ENCODE measurements around the gene RIPOR3. TPM values are rescaled to one million over a fixed set of nuclear protein-coding genes. Genes with fewer than 3 reads are reported as not detected.
"Not testable (repeated sequence)": the region's sequence is repeated elsewhere in the genome, so short reads cannot be mapped to it uniquely, and the experiment has no call there.

Gene RIPOR3
- total RNA-seq, 1 donor from 2014 or later, result 8.1 TPM

GRCh38 chr20:50577175-50578018 is 113.9 kb downstream of the RIPOR3 start:
- ATAC-seq (ENCODE audit: poor library complexity), result peak; percentile 82
- intact Hi-C loops (cut with DNase I), result loop anchor here (5.0 kb wide), 2 partner anchors 100 to 390 kb away; no protein-coding TSS in a partner anchor
- peak; percentile 85 for DNase-seq

DNA sequence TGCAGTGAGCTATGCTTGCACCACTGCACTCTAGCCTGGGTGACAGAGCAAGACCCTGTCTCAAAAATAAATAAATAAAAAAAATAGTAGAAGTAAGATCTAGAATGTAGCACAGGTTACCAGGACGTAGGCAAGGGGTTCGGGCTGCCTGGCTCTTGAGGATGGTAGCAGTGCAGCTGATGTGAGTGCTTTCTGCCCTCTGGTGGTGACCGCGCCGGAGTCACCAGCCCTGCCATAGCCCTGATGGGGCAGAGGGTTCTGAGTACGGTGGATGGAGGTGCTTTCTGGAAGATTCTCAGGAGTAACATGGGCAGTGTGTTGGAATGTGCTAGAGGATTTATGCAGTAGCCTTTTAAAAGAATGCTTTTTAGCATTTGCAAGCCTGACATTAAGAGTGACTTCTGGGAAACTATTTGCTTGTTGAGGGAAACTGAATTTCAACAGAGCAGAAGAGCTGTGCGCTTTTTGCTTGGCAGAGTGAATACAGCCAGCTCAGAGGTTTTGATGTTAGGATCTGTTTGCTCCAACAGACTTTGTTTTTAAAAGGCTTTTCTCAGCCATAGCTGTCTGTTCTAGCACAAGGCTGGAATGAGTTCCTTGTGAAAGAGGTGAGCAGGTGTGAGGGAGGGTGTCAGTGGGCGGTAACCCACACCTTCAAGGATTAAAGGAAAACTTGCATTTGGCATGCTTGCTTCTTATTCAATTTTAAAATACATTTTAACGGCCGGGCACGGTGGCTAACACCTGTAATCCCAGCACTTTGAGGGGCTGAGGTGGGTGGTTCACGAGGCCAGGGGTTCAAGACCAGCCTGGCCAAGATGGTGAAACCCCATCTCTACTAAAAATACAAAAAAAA is 115.2 kb downstream of the RIPOR3 start:
- DNase-seq (peak; percentile 82), ATAC-seq (ENCODE audit: poor library complexity) (peak; percentile 64)
- intact Hi-C loops (cut with DNase I), result loop anchor here (5.0 kb wide), 2 partner anchors 99 to 389 kb away; no protein-coding TSS in a partner anchor

DNA sequence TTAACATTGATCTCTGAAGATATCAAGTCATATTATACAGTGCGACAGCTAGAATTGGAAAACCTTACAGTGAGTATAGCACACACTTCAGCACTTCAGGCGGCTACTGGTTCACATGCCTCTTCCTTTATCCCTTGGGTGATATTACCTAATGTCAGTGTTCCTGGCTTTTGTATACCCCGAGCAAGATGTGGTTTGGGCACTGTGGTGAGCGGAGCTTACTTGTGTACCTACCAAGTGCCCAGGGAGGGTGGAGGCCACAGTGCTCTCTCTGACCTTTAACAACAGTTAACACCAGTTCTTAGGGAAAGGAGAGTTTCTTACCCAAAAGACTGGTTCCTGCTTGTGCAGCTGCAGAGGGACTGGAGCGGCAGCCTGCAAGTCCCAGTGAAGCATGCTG is 116.8 kb downstream of the RIPOR3 start:
- ATAC-seq (ENCODE audit: poor library complexity) (no peak), DNase-seq (no peak)
- intact Hi-C loops (cut with DNase I), result loop anchor here (5.0 kb wide), 1 partner anchor 62 kb away; the partner anchor contains the start of gene PTPN1

- no peak for ATAC-seq (ENCODE audit: poor library complexity)
- intact Hi-C loops (cut with DNase I), result loop anchor here (5.0 kb wide), 1 partner anchor 62 kb away; the partner anchor contains the start of gene PTPN1
- DNase-seq, result no peak
Measured at GRCh38 chr20:50574108-50574507, 117.2 kb downstream of the RIPOR3 start.

DNA sequence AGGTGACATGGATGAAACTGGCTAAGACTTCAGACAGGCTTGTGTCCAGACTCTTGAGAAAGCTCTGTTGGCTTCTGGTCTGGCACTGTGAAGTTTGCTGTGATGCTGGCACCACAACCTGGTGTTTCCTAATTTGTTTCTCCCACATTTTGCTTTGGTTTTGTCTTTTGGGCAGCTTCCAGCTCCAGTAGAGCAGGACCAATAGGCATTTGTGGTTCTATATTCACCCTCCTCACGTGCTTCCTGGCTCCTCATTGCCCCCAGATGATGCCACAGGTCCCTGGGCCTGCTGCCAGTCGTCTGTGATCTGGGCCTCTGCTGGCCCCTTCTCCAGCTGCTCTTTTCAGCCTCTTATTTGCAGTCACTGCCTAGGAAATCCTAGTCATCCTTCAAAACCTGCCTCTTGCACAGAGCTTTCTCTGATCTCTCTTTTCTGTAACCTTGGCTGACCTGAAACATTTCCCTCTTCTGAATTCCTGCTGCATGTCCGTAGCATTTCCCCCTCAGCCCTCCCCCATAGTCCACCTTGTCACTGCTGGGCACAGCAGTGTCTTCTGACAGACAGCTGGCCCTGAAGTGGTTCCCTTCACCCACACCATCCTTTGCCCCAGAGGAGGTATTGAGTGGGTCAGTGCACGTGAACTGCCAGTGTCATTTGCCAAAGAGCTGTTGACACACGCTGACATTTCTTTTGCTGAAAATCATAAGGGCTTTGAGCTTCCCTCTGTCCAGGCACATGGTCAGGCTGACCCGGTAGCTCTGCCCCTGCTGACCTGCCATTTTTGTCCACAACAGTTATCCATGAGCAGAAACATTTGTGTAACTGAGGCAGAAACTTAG is 118.2 kb downstream of the RIPOR3 start:
- DNase-seq (peak; percentile 68), ATAC-seq (ENCODE audit: poor library complexity) (peak; percentile 47)
- intact Hi-C loops (cut with DNase I), result loop anchor here (5.0 kb wide), 1 partner anchor 61 kb away; the partner anchor contains the start of gene PTPN1

GRCh38 chr20:50571466-50571865 is 119.9 kb downstream of the RIPOR3 start:
- ATAC-seq (ENCODE audit: poor library complexity), result no peak
- intact Hi-C loops (cut with DNase I), result loop anchor here (5.0 kb wide), 1 partner anchor 59 kb away; the partner anchor contains the start of gene PTPN1
- no peak for DNase-seq

- DNase-seq (no peak), ATAC-seq (ENCODE audit: poor library complexity) (peak; percentile 34)
- intact Hi-C loops (cut with DNase I), result loop anchor here (5.0 kb wide), 1 partner anchor 58 kb away; the partner anchor contains the start of gene PTPN1
Measured at GRCh38 chr20:50569864-50570836, 121.2 kb downstream of the RIPOR3 start.

DNA sequence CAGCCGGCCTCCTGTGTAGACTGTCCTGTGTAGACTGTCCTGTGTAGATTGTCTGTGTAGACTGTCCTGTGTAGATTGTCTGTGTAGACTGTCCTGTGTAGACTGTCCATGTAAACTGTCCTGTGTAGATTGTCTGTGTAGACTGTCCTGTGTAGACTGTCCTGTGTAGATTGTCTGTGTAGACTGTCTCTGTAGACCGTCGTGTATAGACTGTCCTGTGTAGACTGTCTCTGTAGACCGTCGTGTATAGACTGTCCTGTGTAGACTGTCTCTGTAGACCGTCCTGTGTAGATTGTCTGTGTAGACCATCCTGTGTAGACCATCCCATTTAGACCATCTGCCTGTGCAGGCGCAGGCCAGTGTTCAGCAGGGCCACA is 121.9 kb downstream of the RIPOR3 start:
- intact Hi-C loops (cut with DNase I); DNase-seq; ATAC-seq (ENCODE audit: poor library complexity): not testable (repeated sequence)

DNA sequence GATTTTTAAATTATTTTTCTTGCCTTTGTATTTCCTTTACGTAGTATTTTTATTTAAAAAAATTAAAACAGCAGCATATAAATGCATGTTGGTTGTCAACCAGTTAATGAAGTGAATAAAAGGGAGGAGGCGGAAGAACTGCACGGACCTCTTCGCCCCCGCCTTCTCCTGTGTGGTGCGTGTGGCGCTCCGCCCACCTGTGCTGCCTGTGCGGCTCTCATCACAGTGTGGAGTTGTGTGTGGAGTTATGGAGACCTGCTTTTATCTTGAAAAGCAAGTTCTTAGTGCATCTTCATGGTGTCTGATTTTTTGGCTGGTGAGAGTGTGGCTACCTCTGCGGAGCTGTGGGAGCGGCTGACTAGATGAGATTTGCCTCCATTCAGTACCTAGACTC is 122.8 kb downstream of the RIPOR3 start:
- intact Hi-C loops (cut with DNase I), result no loop called here
- DNase-seq (no peak), ATAC-seq (ENCODE audit: poor library complexity) (no peak)

- DNase-seq (no peak), ATAC-seq (ENCODE audit: poor library complexity) (no peak)
- intact Hi-C loops (cut with DNase I), result no loop called here
Measured at GRCh38 chr20:50567860-50568548, 123.3 kb downstream of the RIPOR3 start.

GRCh38 chr20:50565871-50566270 is 125.5 kb downstream of the RIPOR3 start:
- no peak for DNase-seq
- peak; percentile 16 for ATAC-seq (ENCODE audit: poor library complexity)
- intact Hi-C loops (cut with DNase I), result no loop called here

- no peak for ATAC-seq (ENCODE audit: poor library complexity)
- DNase-seq, result no peak
- intact Hi-C loops (cut with DNase I), result no loop called here
Measured at GRCh38 chr20:50565383-50565782, 126.0 kb downstream of the RIPOR3 start.

DNA sequence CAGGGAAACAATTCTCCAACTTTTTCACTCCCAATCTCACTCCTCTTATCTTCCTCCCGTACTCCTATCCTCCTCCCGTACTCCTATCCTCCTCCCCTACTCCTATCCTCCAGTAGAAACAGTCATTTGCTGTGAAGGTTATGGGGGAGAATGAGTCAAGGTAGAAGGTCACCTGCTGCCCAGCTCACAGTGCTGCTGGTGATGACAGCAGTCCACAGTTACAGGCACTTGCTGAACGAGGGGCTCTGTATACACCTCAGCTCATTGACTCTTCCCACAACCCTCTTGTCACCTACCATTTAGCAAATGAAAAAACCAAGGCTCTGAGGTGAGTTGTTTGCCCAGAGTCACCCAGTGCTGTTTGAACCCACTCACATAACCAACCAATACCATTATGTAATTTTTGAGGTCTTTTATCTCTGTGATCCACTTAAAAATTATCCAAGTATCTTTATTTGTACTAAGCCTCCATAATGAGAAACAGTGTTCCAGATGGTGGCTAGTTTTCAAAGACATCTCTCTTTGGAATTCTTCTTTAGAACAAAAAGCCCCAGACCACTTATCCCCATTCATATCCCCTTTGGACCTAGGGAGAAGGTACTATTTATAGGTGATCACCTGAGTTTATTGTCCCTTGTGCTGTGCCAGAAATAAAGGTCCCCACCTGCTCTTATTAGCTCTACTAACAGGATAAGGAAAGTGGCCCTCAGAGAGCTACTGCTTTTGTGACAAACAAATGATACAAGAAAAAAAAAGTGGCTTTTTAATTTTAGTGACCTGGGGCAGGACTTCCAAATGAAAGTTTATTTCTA is 128.0 kb downstream of the RIPOR3 start:
- ATAC-seq (ENCODE audit: poor library complexity) (no peak), DNase-seq (no peak)
- intact Hi-C loops (cut with DNase I), result no loop called here

- peak; percentile 55 for ATAC-seq (ENCODE audit: poor library complexity)
- DNase-seq, result peak; percentile 41
- intact Hi-C loops (cut with DNase I), result no loop called here
Measured at GRCh38 chr20:50562262-50562701, 129.1 kb downstream of the RIPOR3 start.

GRCh38 chr20:50561379-50562078 is 129.8 kb downstream of the RIPOR3 start:
- intact Hi-C loops (cut with DNase I), result no loop called here
- DNase-seq, result no peak
- ATAC-seq (ENCODE audit: poor library complexity), result no peak
